GM12873 (cell line): Measurements from ENCODE around the gene GPR52.

Experiments
- TF ChIP-seq, protein P1 (sequence below): IDR thresholded peaks from 2 replicates; pipeline ENCODE4 v1.5.1; 2012; ENCODE audit warnings: low read depth, mild to moderate bottlenecking, moderate library complexity, low read length, control low read depth; ENCODE audit not compliant: insufficient read depth; ENCODE audit errors: missing control alignments

The GPR52 gene, protein sequence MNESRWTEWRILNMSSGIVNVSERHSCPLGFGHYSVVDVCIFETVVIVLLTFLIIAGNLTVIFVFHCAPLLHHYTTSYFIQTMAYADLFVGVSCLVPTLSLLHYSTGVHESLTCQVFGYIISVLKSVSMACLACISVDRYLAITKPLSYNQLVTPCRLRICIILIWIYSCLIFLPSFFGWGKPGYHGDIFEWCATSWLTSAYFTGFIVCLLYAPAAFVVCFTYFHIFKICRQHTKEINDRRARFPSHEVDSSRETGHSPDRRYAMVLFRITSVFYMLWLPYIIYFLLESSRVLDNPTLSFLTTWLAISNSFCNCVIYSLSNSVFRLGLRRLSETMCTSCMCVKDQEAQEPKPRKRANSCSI

DNA sequence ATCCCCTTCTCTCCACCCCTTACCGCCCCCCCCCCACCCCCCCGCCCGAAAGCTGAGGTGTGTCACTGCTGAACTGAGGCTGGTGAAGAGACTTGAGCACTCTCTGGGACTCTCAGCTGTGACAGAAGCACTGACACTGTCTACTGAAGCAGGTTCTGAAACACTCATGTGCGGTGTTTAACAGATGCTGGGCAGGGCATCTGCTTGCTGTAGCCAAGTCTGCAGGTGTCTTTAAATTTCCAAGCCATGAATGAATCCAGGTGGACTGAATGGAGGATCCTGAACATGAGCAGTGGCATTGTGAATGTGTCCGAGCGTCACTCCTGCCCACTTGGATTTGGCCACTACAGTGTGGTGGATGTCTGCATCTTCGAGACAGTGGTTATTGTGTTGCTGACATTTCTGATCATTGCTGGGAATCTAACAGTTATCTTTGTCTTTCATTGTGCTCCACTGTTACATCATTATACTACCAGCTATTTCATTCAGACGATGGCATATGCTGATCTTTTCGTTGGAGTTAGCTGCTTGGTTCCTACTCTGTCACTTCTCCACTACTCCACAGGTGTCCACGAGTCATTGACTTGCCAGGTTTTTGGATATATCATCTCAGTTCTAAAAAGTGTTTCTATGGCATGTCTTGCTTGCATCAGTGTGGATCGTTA, at the start of gene GPR52:
TSS of gene GPR52 (plus strand) at position 99 of the 665 bp plus-strand sequence. CDS start at position 247, 148 bp downstream.
- TF ChIP-seq, protein P1, sequence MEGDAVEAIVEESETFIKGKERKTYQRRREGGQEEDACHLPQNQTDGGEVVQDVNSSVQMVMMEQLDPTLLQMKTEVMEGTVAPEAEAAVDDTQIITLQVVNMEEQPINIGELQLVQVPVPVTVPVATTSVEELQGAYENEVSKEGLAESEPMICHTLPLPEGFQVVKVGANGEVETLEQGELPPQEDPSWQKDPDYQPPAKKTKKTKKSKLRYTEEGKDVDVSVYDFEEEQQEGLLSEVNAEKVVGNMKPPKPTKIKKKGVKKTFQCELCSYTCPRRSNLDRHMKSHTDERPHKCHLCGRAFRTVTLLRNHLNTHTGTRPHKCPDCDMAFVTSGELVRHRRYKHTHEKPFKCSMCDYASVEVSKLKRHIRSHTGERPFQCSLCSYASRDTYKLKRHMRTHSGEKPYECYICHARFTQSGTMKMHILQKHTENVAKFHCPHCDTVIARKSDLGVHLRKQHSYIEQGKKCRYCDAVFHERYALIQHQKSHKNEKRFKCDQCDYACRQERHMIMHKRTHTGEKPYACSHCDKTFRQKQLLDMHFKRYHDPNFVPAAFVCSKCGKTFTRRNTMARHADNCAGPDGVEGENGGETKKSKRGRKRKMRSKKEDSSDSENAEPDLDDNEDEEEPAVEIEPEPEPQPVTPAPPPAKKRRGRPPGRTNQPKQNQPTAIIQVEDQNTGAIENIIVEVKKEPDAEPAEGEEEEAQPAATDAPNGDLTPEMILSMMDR, result no peak

DNA sequence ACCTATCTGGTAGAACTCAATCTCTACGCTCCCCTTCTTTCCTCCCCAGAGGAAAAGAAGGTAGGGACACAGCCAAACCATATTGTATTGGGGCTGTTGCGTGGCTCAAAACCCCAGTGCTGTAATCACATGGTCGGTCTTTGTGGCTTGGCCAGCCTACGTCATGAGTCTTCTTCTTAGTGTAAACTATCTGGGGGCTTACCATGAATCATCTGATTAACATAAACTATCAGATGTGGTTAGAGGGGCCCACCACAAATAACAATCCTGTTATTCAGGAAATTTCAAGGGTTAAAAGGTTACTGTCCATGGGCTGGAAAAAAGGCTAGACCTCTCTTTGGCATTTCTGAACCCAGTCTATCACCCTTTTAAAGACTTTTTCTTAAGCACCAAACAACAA, 49.5 kb upstream of the GPR52 start:
- TF ChIP-seq, protein P1, result no peak

DNA sequence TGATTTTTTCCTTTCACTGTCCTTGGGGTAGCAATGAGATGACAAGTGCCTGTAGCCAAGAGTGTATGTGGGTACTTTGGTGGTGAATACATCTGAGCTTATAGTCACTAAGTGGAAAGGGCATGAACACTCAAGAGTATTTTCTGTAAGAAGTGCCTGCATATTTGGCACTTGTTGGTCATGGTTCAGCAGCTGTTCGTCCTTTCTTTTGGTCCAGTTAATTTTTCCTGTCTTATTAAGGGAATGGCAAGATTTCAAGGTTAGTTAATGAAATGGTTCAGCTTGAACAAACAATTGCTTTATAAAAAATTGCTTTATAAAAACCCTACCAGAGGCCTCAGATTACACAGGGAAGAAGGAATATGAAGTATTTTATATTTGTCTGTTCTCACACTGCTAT, 48.6 kb upstream of the GPR52 start:
- TF ChIP-seq, protein P1, result no peak

DNA sequence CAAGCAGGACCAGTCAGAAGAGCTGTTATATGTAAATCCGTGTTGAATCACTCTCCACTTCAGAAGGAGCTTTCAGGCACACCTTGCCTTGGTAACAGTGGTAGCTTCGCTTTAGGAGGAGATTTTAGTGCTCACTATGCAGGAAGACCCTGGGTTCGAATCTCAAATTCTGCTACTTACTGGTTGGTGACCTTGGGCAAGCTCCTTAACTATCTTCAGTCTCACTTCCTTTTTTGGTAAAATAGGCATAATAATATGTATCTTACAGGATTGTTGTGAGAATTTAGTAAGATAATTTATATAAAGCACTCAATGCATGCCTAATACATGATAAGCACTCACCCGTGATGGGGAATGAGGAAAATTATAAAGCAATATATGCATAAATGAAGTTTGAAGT, 46.7 kb upstream of the GPR52 start:
- TF ChIP-seq, protein P1, result no peak

DNA sequence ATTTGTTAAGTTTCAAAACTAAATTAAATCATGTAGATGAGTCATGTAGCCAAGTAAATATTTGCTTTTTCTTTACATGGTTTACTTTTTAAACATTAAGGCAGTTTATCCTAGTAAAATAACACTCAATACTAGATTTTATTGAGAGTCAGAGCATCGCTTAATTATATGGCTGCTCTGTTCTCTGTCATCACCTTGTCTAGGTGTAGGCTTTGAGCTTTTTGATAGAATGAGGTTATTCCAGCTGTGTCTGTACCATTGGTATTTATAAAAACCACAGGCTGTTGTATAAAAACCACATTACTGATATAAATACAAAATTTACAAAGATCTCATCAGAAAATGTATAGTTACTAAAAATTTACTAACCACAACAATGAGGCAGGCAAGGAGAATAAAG, 42.5 kb upstream of the GPR52 start:
- TF ChIP-seq, protein P1, result no peak

DNA sequence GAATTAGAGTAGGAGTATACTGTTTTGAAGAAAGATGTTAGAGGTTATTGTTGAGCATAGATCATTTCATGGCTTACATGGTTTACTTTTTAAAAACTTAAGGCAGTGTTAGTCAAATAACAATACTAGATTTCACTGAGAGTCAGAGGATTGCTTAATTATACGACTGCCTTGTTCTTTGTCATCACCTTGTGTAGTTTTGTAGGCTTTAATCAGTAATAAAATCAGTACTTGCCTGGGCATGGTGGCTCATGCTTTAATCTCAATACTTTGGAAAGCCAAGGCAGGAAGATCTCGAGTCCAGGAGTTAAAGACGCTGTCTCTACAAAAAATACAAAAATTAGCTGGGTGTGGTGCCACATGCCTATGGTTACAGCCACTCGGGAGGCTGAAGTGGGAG, 41.3 kb upstream of the GPR52 start:
- TF ChIP-seq, protein P1, result no peak

DNA sequence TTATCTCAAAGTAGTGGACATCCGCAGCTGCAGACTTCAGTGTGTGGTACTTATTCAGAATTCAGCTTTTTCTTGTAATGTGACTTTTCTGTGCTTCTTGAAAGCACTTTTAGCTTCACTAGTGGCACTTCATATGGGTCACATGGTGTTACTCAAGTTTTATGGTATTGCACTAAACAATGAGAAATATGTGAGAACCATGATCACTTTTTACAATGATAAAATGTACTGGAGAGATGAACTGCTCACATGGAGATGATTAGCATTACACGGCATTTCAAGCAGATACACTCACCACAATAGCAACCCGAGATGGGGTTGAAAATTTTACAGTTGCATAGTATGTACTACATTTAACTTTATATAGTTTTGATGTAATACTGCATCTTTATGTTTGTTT, 40.1 kb upstream of the GPR52 start:
- TF ChIP-seq, protein P1, result no peak
